GM19452 (cell line): ENCODE results near the gene DHRS2.
"Not testable (repeated sequence)": the region's sequence is repeated elsewhere in the genome, so short reads cannot be mapped to it uniquely, and the experiment has no call there.

Experiments
- ATAC-seq: cut with Tn5 transposase; IDR thresholded peaks from one replicate; pipeline ENCODE4 v1.9.1; 2021; ENCODE audit not compliant: unreplicated experiment

DHRS2 gene

GRCh38 chr14:23689709-23690514 lies 53.7 kb downstream of the DHRS2 start:
- ATAC-seq, result not testable (repeated sequence)

GRCh38 chr14:23692416-23692815 lies 56.3 kb downstream of the DHRS2 start:
- no peak for ATAC-seq

GRCh38 chr14:23693252-23693775 lies 57.1 kb downstream of the DHRS2 start:
- ATAC-seq, result no peak

- no peak for ATAC-seq
Observed at GRCh38 chr14:23694085-23694948, 58.2 kb downstream of the DHRS2 start.
